H1 (cell line): ENCODE results near the gene NRN1L. TPM values are rescaled to one million over a fixed set of nuclear protein-coding genes. Genes with fewer than 3 reads are reported as not detected.

ENCODE experiments used
- ATF2 ChIP-seq: IDR thresholded peaks from 2 replicates; pipeline ENCODE4 v1.6.1; 2012; ENCODE audit warnings: low read length, inconsistent platforms
- ATF3 ChIP-seq: IDR thresholded peaks from 2 replicates; pipeline ENCODE4 v1.6.1; 2011; ENCODE audit warnings: low read depth, mild to moderate bottlenecking, low read length; ENCODE audit not compliant: insufficient read depth
- BRCA1 ChIP-seq: IDR thresholded peaks from 2 replicates; pipeline ENCODE4 v1.6.1; 2012; ENCODE audit warnings: low read depth, low read length, improper control_type of control experiment
- CHD2 ChIP-seq: IDR thresholded peaks from 2 replicates; pipeline ENCODE4 v1.6.1; 2012; ENCODE audit warnings: low read length, improper control_type of control experiment
- CREB1 ChIP-seq: IDR thresholded peaks from 2 replicates; pipeline ENCODE4 v1.6.1; 2012; ENCODE audit warnings: inconsistent platforms
- CTBP2 ChIP-seq: IDR thresholded peaks from 2 replicates; pipeline ENCODE4 v1.7.0; 2011; ENCODE audit warnings: borderline replicate concordance, mild to moderate bottlenecking, moderate library complexity, mixed read lengths, low read length; ENCODE audit not compliant: insufficient read depth, insufficient read length
- CTCF ChIP-seq, 3 experiments: IDR thresholded peaks; 1 replicate in 2 of 3; 2 replicates in 1 of 3; pipeline versions ENCODE4 v1.5.1 to v1.6.1; 2011; ENCODE audit warnings: low read length in 3 of 3, mild to moderate bottlenecking in 3 of 3, inconsistent platforms in 2 of 3, low read depth in 1 of 3, moderate library complexity in 1 of 3; ENCODE audit not compliant: insufficient read depth in 1 of 3; ENCODE audit errors: control extremely low read depth in 1 of 3
- MAX ChIP-seq: IDR thresholded peaks from 2 replicates; pipeline ENCODE4 v1.6.1; 2012; ENCODE audit warnings: inconsistent platforms
- POLR2A ChIP-seq, 2 experiments: IDR thresholded peaks; 1 replicate in 1 of 2; 2 replicates in 1 of 2; pipeline ENCODE4 v1.6.1; 2011; ENCODE audit warnings: low read depth in 2 of 2, low read length in 2 of 2, mild to moderate bottlenecking in 2 of 2; ENCODE audit errors: control extremely low read depth in 1 of 2
- RFX5 ChIP-seq: IDR thresholded peaks from 2 replicates; pipeline ENCODE4 v1.6.1; 2011; ENCODE audit warnings: low read depth, low read length, improper control_type of control experiment, borderline replicate concordance
- SIN3A ChIP-seq, 2 experiments: IDR thresholded peaks in 1 of 2; conservative IDR thresholded peaks in 1 of 2; 2 replicates each; pipeline ENCODE4 v1.6.1; 2011 to 2012; ENCODE audit warnings: low read length in 2 of 2, improper control_type of control experiment in 1 of 2, low read depth in 1 of 2, mild to moderate bottlenecking in 1 of 2
- SIX5 ChIP-seq: IDR thresholded peaks from 2 replicates; pipeline ENCODE4 v1.6.1; 2011; ENCODE audit warnings: mild to moderate bottlenecking, low read depth, low read length
- SUZ12 ChIP-seq: fragments of 200-600 bp; sonication (generic); IDR thresholded peaks from 2 replicates; pipeline ENCODE4 v1.6.1; 2012; ENCODE audit warnings: mild to moderate bottlenecking, inconsistent platforms, low read length, moderate library complexity, mixed read lengths
- TAF7 ChIP-seq: optimal IDR thresholded peaks from 2 replicates; pipeline ENCODE3; 2011; ENCODE audit warnings: low read depth, mild to moderate bottlenecking, inconsistent platforms, low read length, moderate library complexity, borderline replicate concordance
- TBP ChIP-seq: IDR thresholded peaks from 2 replicates; pipeline ENCODE4 v1.6.1; 2011; ENCODE audit warnings: low read depth, low read length, improper control_type of control experiment
- YY1 ChIP-seq: IDR thresholded peaks from 2 replicates; pipeline ENCODE4 v1.6.1; 2011; ENCODE audit warnings: low read depth, mild to moderate bottlenecking, low read length
- polyA plus RNA-seq, 7 experiments: library from polyadenylated mRNA; depleted of rRNA in 3 of 7; stranded (reverse) in 5 of 7; unstranded in 2 of 7; fragments of >200 nt in 5 of 7; fragments of 200-250 nt in 2 of 7; gene quantifications; 1 replicate in 5 of 7; 2 replicates in 1 of 7; 4 replicates in 1 of 7; pipeline versions ENCODE4 v1.2.1 to v1.2.3, GENCODE V29; 2011 to 2013; ENCODE audit warnings: missing spikeins in 2 of 7, mixed read lengths in 2 of 7
- total RNA-seq: library from RNA; stranded (reverse); fragmentation: NEBNext Ultra II Directional; extraction: Animal tissue kit (Norgen Biotek cat#: 25700); gene quantifications from 2 replicates; pipeline ENCODE4 v1.2.1, GENCODE V29; 2021

Gene NRN1L
- total and polyA plus RNA-seq, 2 of the 8 experiments (the other 6 are each of a cell fraction or from before 2014, with no cell fraction given), result 4.1 to 35.2 TPM

GRCh38 chr16:67846320-67847063 lies 38.2 kb upstream of the NRN1L start, which contains the start of gene NUTF2 (continued):
- TF ChIP-seq MAX (peak; percentile 78), TBP (peak; percentile 84; the same call in 1 of the 2 replicates), CTBP2 (no peak), TAF7 (peak; percentile 71), SIX5 (peak; percentile 88), ATF3 (peak; percentile 48; the same call in 1 of the 2 replicates), RFX5 (no peak), SIN3A (conservative IDR thresholded peaks at IDR 0.05 in 1 of 2, IDR thresholded peaks at IDR 0.05 in 1 of 2; ENCODE audit: low read depth in 1 of 2, low read length in 2 of 2) (peak; percentile 7 to 81; a peak in 2 of 4 replicates), CREB1 (peak; percentile 82), SUZ12 (no peak), CTCF (IDR thresholded peaks at IDR 0.05; ENCODE audit: control extremely low read depth in 1 of 3, insufficient read depth in 1 of 3, low read depth in 1 of 3, low read length in 3 of 3) (no peak), ATF2 (0 out of 2 replicates have a peak, but pooled peaks have one; percentile 24), BRCA1 (no peak), YY1 (peak; percentile 89), CHD2 (peak; percentile 73), POLR2A (IDR thresholded peaks at IDR 0.05; ENCODE audit: control extremely low read depth in 1 of 2, low read depth in 2 of 2, low read length in 2 of 2) (peak; percentile 94 to 98)
